Tibial artery (tissue), 4 donors: ENCODE data around the gene LRP1B.

ENCODE experiments used
- DNase-seq, 2 donors: peaks; one replicate each; pipeline ENCODE4 v3.0.0-alpha.2; 2019
- H3K27ac ChIP-seq, 2 donors: fragments of 200-600 bp; sonication (generic) in 1 of 2; 1 replicate in 1 of 2; 2 replicates in 1 of 2; pipeline ENCODE4 v1.5.1; 2018 to 2019; ENCODE audit warnings: mild to moderate bottlenecking in 1 of 2
- H3K27me3 ChIP-seq, 2 donors: fragments of 200-600 bp; sonication (generic) in 1 of 2; one replicate each; pipeline versions ENCODE4 v1.5.1 to v1.6.0; 2016 to 2019
- H3K36me3 ChIP-seq, 3 donors: fragments of 200-600 bp; sonication (generic) in 2 of 3; one replicate each; pipeline ENCODE4 v1.5.1; 2016 to 2019; ENCODE audit warnings: mild to moderate bottlenecking in 2 of 3
- H3K4me1 ChIP-seq, 4 donors: fragments of 200-600 bp; sonication (generic) in 2 of 4; 1 replicate in 3 of 4; 2 replicates in 1 of 4; pipeline ENCODE4 v1.5.1; 2016 to 2019
- H3K4me3 ChIP-seq, 2 donors: fragments of 200-600 bp; sonication (generic) in 1 of 2; 1 replicate in 1 of 2; 2 replicates in 1 of 2; pipeline ENCODE4 v1.5.1; 2018 to 2019; ENCODE audit warnings: mild to moderate bottlenecking in 2 of 2
- H3K9me3 ChIP-seq, 3 donors: fragments of 200-600 bp; sonication (generic) in 1 of 3; one replicate each; pipeline ENCODE4 v1.5.1; 2016 to 2019
- CTCF ChIP-seq, 2 experiments: fragments of 200-600 bp in 1 of 2; fragments of 450-650 bp in 1 of 2; IDR thresholded peaks; one replicate each; pipeline ENCODE4 v1.5.1; 2017 to 2019; ENCODE audit warnings: antibody characterized with exemption in 2 of 2, mild to moderate bottlenecking in 1 of 2, moderate library complexity in 1 of 2
- intact Hi-C: fragments of 100-400 bp; cut with DNase I; formaldehyde crosslinking; loops from one replicate; pipeline ENCODE4 v1.15.0; 2023; ENCODE audit warnings: low total_unique reads

LRP1B gene

DNA sequence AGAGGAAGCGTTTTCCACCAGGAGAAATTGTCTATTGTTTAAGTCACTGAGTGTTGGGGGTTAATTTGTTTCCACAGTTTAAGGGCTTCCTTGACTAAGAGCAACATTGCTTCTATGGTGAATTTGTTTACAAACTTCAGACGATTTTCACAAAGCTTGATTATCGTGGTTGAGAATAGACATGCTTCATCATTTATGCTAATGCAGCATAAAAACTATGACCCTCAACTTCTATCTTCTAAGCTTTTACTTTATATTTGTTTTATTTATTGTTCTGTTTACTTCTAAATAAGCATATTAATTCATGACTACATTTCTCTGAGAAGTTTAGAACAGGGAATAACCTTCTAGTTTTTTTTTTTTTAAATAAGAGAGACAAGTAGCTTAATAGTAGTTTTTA, 483.5 kb downstream of the LRP1B start:
- no peaks in the 10 kb centered on the region for H3K27me3 ChIP-seq
- H3K27ac ChIP-seq = no peak overlapping the region
- H3K4me3 ChIP-seq = no peak overlapping the region
- no peaks in the 10 kb centered on the region for H3K4me1 ChIP-seq
- H3K9me3 ChIP-seq = no peaks in the 10 kb centered on the region
- no peak for DNase-seq
- H3K36me3 ChIP-seq = no peaks in the 10 kb centered on the region
- TF ChIP-seq CTCF (IDR thresholded peaks at IDR 0.05) = no peak
- intact Hi-C loops = no loop called here

DNA sequence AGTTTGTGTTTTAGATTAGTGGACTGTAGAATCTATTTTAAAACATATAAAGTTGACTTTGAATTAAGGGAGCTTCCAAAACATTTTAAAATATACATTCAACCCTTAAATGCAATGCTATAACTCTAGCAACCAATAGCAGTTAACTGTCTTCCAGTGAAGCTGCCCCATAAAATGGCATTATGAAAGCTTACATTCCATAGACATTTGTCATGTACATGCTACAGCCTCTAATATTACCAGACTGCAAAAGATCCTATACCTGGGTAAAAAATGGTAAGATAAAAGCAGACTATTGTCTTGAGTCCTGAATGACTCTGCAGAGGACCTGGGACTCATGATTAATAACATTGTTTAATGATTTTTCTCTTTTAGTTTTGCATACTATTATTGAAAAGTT, 489.4 kb downstream of the LRP1B start:
- H3K4me3 ChIP-seq = no peak overlapping the region
- no peaks in the 10 kb centered on the region for H3K27me3 ChIP-seq
- H3K4me1 ChIP-seq = no peaks in the 10 kb centered on the region
- H3K36me3 ChIP-seq = no peaks in the 10 kb centered on the region
- H3K9me3 ChIP-seq = no peaks in the 10 kb centered on the region
- intact Hi-C loops = no loop called here
- no peak for TF ChIP-seq CTCF (IDR thresholded peaks at IDR 0.05)
- H3K27ac ChIP-seq = no peak overlapping the region
- DNase-seq = no peak

DNA sequence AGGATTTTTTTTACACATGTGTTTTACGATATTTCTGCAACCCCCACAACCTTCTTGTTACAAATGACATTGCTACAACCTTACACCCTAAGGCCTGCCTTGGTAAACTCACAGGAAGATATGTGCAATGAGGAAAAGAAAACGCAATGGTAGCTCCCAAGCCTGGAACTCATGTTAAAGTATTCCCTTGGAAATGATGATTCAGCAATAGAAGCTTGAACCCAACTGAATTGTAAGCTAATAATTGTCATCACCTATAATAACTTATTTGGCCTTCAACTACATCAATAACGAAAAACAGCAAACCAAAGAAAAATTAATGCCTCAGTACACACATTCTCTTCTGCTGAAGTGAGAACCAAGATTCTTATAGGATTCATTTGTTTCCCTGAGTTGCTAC, 491.0 kb downstream of the LRP1B start:
- no peak for TF ChIP-seq CTCF (IDR thresholded peaks at IDR 0.05)
- H3K4me1 ChIP-seq = no peaks in the 10 kb centered on the region
- intact Hi-C loops = no loop called here
- H3K4me3 ChIP-seq = no peak overlapping the region
- H3K36me3 ChIP-seq = no peaks in the 10 kb centered on the region
- no peak overlapping the region for H3K27ac ChIP-seq
- H3K9me3 ChIP-seq = no peaks in the 10 kb centered on the region
- H3K27me3 ChIP-seq = no peaks in the 10 kb centered on the region
- no peak for DNase-seq

- Histone ChIP-seq H3K27ac (no peak overlapping the region), H3K36me3 (no peaks in the 10 kb centered on the region), H3K27me3 (no peaks in the 10 kb centered on the region), H3K9me3 (no peaks in the 10 kb centered on the region), H3K4me1 (no peaks in the 10 kb centered on the region), H3K4me3 (no peak overlapping the region)
- intact Hi-C loops = no loop called here
- TF ChIP-seq CTCF (IDR thresholded peaks at IDR 0.05) = no peak
- DNase-seq = no peak
Observed at GRCh38 chr2:141633132-141633531, 497.7 kb downstream of the LRP1B start.

- Histone ChIP-seq H3K9me3 (no peaks in the 10 kb centered on the region), H3K4me1 (no peaks in the 10 kb centered on the region), H3K27ac (no peak overlapping the region), H3K4me3 (no peak overlapping the region), H3K27me3 (no peaks in the 10 kb centered on the region), H3K36me3 (no peaks in the 10 kb centered on the region)
- DNase-seq = no peak
- intact Hi-C loops = no loop called here
- TF ChIP-seq CTCF (IDR thresholded peaks at IDR 0.05) = no peak
Observed at GRCh38 chr2:141630407-141630930, 500.3 kb downstream of the LRP1B start.

- Histone ChIP-seq H3K27me3 (no peaks in the 10 kb centered on the region), H3K27ac (no peak overlapping the region), H3K4me3 (no peak overlapping the region), H3K36me3 (no peaks in the 10 kb centered on the region), H3K9me3 (no peaks in the 10 kb centered on the region), H3K4me1 (no peaks in the 10 kb centered on the region)
- no peak for TF ChIP-seq CTCF (IDR thresholded peaks at IDR 0.05)
- no peak for DNase-seq
- intact Hi-C loops = no loop called here
Observed at GRCh38 chr2:141620372-141620771, 510.4 kb downstream of the LRP1B start.
